Aortic smooth muscle cell (primary cell): ENCODE results near the gene AKR1C2. TPM values are rescaled to one million over a fixed set of nuclear protein-coding genes. Genes with fewer than 3 reads are reported as not detected.

Experiments
- total RNA-seq: library from RNA; depleted of rRNA; stranded (reverse); fragments of >200 nt; gene quantifications from 2 replicates; pipeline ENCODE4 v1.2.3, GENCODE V29; 2014

The AKR1C2 gene
- total RNA-seq, result 30.5 and 71.3 TPM in 2 replicates

GRCh38 chr10:5003127-5004029, at the start of gene AKR1C2:
AKR1C2 (minus strand) TSS chr10:5003857; CDS start chr10:5003835, 22 bp downstream.

GRCh38 chr10:4962876-4963814, 40.5 kb downstream of the AKR1C2 start, which contains the start of gene AKR1C1:
AKR1C1 (plus strand) TSS chr10:4963415; CDS start chr10:4963445, 30 bp downstream.

Other genes starting within 250 kb of the AKR1C2 start
- gene AKR1E2, start 177.7 kb downstream of the AKR1C2 start, total RNA-seq, result 5.0 and 5.4 TPM in 2 replicates
- 330 and 378 TPM in 2 replicates for gene AKR1C1, start 40.4 kb downstream of the AKR1C2 start, total RNA-seq
- 163 and 174 TPM in 2 replicates for gene AKR1C3, start 90.6 kb upstream of the AKR1C2 start, total RNA-seq
- gene AKR1C8, start 181.3 kb upstream of the AKR1C2 start, total RNA-seq, result not detected in 2 replicates
- not detected in 2 replicates for gene AKR1C4, start 193.0 kb upstream of the AKR1C2 start, total RNA-seq